Memory B cell (primary cell): Measurements from ENCODE around the gene CHAD.

Experiments used
- ATAC-seq: fragments of 150-1000 bp; cut with Tn5 transposase; 2 replicates; pipeline ENCODE4 v1.10.0; 2021; ENCODE audit warnings: low read depth, mild to moderate bottlenecking, moderate library complexity
- DNase-seq, 2 donors: peaks; one replicate each; pipeline ENCODE4 v3.0.0; 2022; ENCODE audit warnings: low spot score in 2 of 2
- H3K27ac Mint-ChIP-seq: one replicate; pipeline ENCODE4 v1.8.0; 2022; ENCODE audit warnings: mild to moderate bottlenecking, moderate library complexity, mixed read lengths
- H3K27me3 Mint-ChIP-seq: one replicate; pipeline ENCODE4 v1.8.0; 2022; ENCODE audit warnings: mixed read lengths
- H3K36me3 Mint-ChIP-seq: one replicate; pipeline ENCODE4 v1.8.0; 2022; ENCODE audit warnings: mild to moderate bottlenecking, mixed read lengths
- H3K4me1 Mint-ChIP-seq: one replicate; pipeline ENCODE4 v1.8.0; 2022; ENCODE audit warnings: mixed read lengths
- H3K4me3 Mint-ChIP-seq: one replicate; pipeline ENCODE4 v1.8.0; 2022; ENCODE audit warnings: mild to moderate bottlenecking, moderate library complexity, mixed read lengths
- H3K9me3 Mint-ChIP-seq: one replicate; pipeline ENCODE4 v1.8.0; 2022; ENCODE audit warnings: mixed read lengths

CHAD gene

DNA sequence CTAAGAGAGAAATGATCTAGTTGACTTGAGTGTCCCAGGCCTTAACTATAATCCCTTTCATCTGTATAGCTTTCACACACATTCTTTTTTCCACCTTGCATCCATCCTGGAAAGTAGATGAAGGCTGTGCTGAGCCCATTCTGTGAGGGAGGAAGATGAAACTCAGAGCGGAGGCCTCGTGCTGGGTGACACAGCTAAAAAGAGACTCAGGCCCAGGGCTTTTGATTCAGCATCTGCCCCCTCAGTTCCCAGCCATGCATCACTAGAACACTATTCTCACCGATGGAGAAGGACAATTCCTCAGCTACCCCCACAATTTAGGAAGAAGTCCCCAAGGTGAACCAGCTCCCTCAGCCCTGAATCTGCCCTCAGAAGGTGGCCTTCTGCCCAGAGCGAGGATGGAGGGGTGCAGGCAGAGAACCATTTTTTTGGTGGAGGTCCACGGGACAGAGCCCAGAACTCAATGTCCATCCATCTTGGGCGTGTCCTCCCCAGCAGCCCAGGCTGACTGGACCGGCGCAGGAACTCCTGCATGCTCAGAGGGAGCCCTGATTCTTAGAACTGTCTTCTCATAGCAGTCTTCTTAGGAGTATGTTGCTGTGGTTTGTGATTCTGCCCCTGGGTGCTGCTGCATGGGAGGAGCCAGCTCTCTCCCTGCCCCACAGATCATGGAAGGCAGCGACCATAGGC, 33.8 kb upstream of the CHAD start:
- H3K9me3 Mint-ChIP-seq = no peaks in the 10 kb centered on the region
- ATAC-seq (no peak), DNase-seq (no peak)
- no peaks in the 10 kb centered on the region for H3K36me3 Mint-ChIP-seq
- no peak overlapping the region for H3K4me3 Mint-ChIP-seq
- H3K27ac Mint-ChIP-seq = no peak overlapping the region
- H3K27me3 Mint-ChIP-seq = peaks cover 2% of the 10 kb centered on the region
- H3K4me1 Mint-ChIP-seq = no peaks in the 10 kb centered on the region

DNA sequence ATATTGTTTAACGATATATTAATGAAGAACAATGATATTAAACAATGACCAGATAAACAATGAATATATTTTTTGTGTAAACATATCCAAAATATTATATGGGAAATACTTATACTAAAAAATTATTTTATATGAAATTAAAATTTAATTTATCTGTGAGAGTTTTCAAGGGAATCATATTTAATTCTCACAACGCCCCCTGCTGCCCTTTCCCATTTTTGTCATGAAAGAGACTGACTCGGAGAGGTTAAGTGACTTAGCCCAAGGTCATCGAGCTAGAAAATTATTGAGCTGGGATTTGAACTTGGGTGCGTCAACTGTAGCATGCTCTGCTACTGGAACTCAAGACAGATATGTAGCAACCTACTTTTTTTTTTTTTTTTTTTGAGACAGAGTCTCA, 32.4 kb upstream of the CHAD start:
- Mint-ChIP-seq H3K27me3 (peaks cover 2% of the 10 kb centered on the region), H3K36me3 (no peaks in the 10 kb centered on the region), H3K9me3 (no peaks in the 10 kb centered on the region), H3K27ac (no peak overlapping the region), H3K4me3 (no peak overlapping the region), H3K4me1 (no peaks in the 10 kb centered on the region)
- DNase-seq = no peak
- ATAC-seq = no peak

- no peaks in the 10 kb centered on the region for H3K9me3 Mint-ChIP-seq
- no peak for ATAC-seq
- DNase-seq = no peak
- H3K4me1 Mint-ChIP-seq = no peaks in the 10 kb centered on the region
- H3K27me3 Mint-ChIP-seq = peaks cover 2% of the 10 kb centered on the region
- no peak overlapping the region for H3K27ac Mint-ChIP-seq
- no peaks in the 10 kb centered on the region for H3K36me3 Mint-ChIP-seq
- H3K4me3 Mint-ChIP-seq = no peak overlapping the region
These were observed 31.0 kb upstream of the CHAD start for GRCh38 chr17:50499721-50500120.

DNA sequence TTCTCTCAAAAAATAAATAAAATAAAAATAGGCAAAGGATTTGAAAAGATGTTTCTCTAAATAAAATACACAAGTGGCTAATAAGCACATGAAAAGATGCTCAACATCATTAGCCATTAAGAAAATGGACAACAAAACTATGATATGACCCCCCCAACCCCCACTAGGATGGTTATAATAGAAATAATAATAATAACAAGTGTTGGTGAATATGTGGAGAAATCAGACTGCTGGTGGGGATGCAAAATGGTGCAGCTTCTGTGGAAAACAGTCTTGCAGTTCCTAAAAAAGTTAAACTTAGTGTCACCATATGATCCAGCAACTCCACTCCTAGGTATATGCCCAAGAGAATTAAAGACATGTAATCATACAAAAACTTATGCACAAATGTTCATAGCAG, 30.6 kb upstream of the CHAD start:
- Mint-ChIP-seq H3K27ac (no peak overlapping the region), H3K9me3 (no peaks in the 10 kb centered on the region), H3K4me1 (no peaks in the 10 kb centered on the region), H3K27me3 (peaks cover 2% of the 10 kb centered on the region), H3K36me3 (no peaks in the 10 kb centered on the region), H3K4me3 (no peak overlapping the region)
- ATAC-seq (no peak), DNase-seq (no peak)

DNA sequence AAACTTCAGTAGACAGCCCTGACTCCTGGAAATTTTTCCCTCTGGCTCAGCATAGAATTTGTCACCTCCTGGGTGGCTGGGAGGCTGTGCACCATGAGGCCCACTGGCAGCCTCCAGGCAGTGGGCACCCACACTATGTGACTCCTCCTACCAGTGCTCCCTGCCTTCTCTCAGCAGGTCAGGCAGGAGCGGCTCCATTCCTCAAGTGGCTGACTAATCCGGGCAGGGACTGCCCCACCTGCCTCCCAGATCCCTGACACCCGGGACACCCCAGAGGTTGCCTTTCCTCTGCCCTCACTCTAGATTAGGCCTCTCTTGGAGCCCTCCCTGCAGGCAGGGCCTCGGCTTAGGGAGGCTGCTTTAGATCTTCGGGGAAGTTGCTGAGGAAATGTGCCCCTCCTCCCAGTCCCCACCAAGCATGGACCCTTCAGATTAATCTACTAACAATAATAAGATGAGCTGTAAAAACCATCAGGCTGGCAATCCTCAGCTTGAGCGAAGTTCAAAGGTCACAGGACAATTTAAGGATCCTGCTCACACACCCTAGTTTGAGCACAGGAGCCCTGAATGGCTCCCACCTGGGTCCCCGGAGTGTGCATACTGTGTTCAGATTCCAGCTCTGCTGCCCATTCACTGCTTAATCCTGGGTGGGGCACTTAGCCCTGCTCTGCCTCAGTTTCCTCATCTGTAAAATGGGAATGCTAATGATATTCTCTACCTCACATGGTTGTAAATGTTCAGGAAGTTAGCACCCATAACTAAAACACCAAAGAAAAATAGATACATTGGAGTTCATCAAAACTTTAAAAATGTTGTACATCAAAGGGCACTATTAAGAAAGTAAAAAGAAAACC, 29.6 kb upstream of the CHAD start:
- no peak for DNase-seq
- H3K36me3 Mint-ChIP-seq = no peaks in the 10 kb centered on the region
- H3K4me1 Mint-ChIP-seq = no peaks in the 10 kb centered on the region
- no peak overlapping the region for H3K4me3 Mint-ChIP-seq
- H3K27ac Mint-ChIP-seq = no peak overlapping the region
- H3K9me3 Mint-ChIP-seq = no peaks in the 10 kb centered on the region
- H3K27me3 Mint-ChIP-seq = no peaks in the 10 kb centered on the region
- ATAC-seq = no peak

- no peak for DNase-seq
- H3K4me1 Mint-ChIP-seq = no peaks in the 10 kb centered on the region
- H3K9me3 Mint-ChIP-seq = no peaks in the 10 kb centered on the region
- H3K27ac Mint-ChIP-seq = no peak overlapping the region
- H3K27me3 Mint-ChIP-seq = no peaks in the 10 kb centered on the region
- no peaks in the 10 kb centered on the region for H3K36me3 Mint-ChIP-seq
- no peak overlapping the region for H3K4me3 Mint-ChIP-seq
- ATAC-seq = no peak
These were observed 27.2 kb upstream of the CHAD start for GRCh38 chr17:50495918-50496317.

GRCh38 chr17:50495217-50495823, 26.6 kb upstream of the CHAD start:
- no peak for ATAC-seq

GRCh38 chr17:50493744-50494143, 25.1 kb upstream of the CHAD start:
- no peak for DNase-seq
- Mint-ChIP-seq H3K9me3 (no peaks in the 10 kb centered on the region), H3K27ac (no peak overlapping the region), H3K4me1 (no peaks in the 10 kb centered on the region), H3K4me3 (no peak overlapping the region), H3K36me3 (no peaks in the 10 kb centered on the region), H3K27me3 (no peaks in the 10 kb centered on the region)
- ATAC-seq = no peak

More at GRCh38 chr17:50495217-50495823, 26.6 kb upstream of the CHAD start:
- Mint-ChIP-seq H3K36me3 (no peaks in the 10 kb centered on the region), H3K9me3 (no peaks in the 10 kb centered on the region), H3K4me3 (no peak overlapping the region), H3K4me1 (no peaks in the 10 kb centered on the region), H3K27me3 (no peaks in the 10 kb centered on the region), H3K27ac (no peak overlapping the region)
- no peak for DNase-seq

DNA sequence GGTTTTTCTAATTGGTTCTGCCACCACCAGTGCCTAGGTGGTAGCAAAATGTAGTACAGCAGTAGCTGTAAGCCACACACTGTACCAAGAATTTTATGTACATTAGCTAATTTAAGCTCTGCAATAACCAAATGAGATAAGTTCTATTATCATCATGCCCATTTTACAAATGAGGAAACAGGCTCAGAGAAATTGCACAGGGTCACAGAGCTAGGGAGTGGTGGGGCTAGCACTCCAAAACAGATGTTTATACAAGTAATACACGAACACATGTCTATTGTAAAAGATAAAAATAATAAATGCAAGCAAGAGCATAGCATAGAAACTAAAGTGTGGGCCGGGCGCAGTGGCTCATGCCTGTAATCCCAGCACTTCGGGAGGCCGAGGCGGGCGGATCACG, 23.5 kb upstream of the CHAD start:
- Mint-ChIP-seq H3K4me1 (no peaks in the 10 kb centered on the region), H3K36me3 (no peaks in the 10 kb centered on the region), H3K27ac (no peak overlapping the region), H3K27me3 (no peaks in the 10 kb centered on the region), H3K9me3 (no peaks in the 10 kb centered on the region), H3K4me3 (no peak overlapping the region)
- no peak for ATAC-seq
- DNase-seq = no peak

GRCh38 chr17:50491505-50491904, 22.8 kb upstream of the CHAD start:
- no peaks in the 10 kb centered on the region for H3K9me3 Mint-ChIP-seq
- H3K27ac Mint-ChIP-seq = no peak overlapping the region
- DNase-seq (no peak), ATAC-seq (no peak)
- H3K4me3 Mint-ChIP-seq = no peak overlapping the region
- H3K4me1 Mint-ChIP-seq = no peaks in the 10 kb centered on the region
- H3K36me3 Mint-ChIP-seq = no peaks in the 10 kb centered on the region
- H3K27me3 Mint-ChIP-seq = no peaks in the 10 kb centered on the region

DNA sequence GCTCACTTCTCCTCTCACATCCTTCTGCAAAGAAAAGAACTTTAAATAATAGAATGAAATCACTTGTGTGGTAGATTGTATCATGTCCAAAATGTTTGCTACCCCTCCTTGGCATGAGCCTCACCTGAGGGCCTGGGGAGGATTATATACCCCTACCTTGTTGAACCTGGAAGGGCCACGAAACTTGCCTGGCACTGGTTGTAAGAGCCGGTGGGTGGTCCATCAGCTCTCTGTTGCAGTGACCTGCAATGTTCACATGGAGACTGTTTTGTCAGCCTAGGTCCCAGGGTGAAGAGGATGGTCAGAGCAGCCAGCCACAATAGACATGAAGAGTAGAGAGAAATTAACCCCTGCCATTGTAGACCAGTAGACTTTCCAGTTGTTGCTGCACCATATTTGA, 20.2 kb upstream of the CHAD start:
- Mint-ChIP-seq H3K9me3 (no peaks in the 10 kb centered on the region), H3K27ac (no peak overlapping the region), H3K4me3 (no peak overlapping the region), H3K36me3 (peaks cover 7% of the 10 kb centered on the region), H3K4me1 (no peaks in the 10 kb centered on the region), H3K27me3 (no peaks in the 10 kb centered on the region)
- DNase-seq (no peak), ATAC-seq (no peak)

GRCh38 chr17:50487213-50488096, 18.8 kb upstream of the CHAD start:
- H3K36me3 Mint-ChIP-seq = peaks cover 12% of the 10 kb centered on the region
- H3K4me3 Mint-ChIP-seq = no peak overlapping the region
- DNase-seq (no peak), ATAC-seq (no peak)
- H3K27me3 Mint-ChIP-seq = no peaks in the 10 kb centered on the region
- no peaks in the 10 kb centered on the region for H3K9me3 Mint-ChIP-seq
- no peaks in the 10 kb centered on the region for H3K4me1 Mint-ChIP-seq
- no peak overlapping the region for H3K27ac Mint-ChIP-seq

- Mint-ChIP-seq H3K27ac (no peak overlapping the region), H3K9me3 (no peaks in the 10 kb centered on the region), H3K4me1 (peaks cover 8% of the 10 kb centered on the region), H3K4me3 (no peak overlapping the region), H3K36me3 (peaks cover 14% of the 10 kb centered on the region), H3K27me3 (no peaks in the 10 kb centered on the region)
- DNase-seq = no peak
- no peak for ATAC-seq
These were observed 15.9 kb upstream of the CHAD start for GRCh38 chr17:50484386-50485155.
